ENCODE measurements around the gene ZNF438.
"Not testable (repeated sequence)": the region's sequence is repeated elsewhere in the genome, so short reads cannot be mapped to it uniquely, and the experiment has no call there.

The ZNF438 gene

DNA sequence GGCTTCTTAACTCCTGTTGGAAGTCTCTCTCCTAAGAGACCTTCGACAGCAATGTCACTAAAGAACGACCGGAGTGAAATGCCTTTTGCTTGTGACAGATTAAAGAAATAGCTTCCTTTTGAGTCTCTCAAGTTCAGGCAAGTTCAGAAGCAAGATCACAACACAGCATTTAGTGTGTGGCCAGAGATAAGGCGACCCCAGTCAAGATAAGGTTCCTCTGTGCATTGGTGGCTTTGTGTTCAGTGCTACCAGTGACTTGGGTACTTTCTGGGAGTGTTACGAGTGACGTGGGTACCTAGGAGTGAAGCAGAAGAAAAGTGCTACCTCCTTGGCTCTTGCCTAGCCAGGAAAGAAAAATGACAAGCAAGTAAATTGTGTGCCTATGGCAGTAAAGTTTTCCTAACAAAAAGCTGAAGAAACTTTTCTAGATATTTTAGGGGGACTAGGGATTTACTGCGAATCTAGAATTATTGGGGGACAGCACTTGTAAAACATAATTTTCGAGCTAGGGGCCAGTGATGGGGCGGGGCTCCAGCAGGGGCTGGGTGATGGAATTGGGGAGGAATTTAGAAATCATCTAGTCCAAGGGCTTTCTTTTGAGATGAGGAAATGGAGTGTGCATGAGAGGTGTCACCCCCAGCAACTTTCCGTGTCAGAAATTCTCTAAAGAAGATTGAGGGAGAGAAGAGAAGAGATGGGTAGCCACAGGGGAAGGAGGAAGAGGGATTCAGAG lies 210.2 kb downstream of the ZNF438 start:
- no peak for DNase-seq

DNA sequence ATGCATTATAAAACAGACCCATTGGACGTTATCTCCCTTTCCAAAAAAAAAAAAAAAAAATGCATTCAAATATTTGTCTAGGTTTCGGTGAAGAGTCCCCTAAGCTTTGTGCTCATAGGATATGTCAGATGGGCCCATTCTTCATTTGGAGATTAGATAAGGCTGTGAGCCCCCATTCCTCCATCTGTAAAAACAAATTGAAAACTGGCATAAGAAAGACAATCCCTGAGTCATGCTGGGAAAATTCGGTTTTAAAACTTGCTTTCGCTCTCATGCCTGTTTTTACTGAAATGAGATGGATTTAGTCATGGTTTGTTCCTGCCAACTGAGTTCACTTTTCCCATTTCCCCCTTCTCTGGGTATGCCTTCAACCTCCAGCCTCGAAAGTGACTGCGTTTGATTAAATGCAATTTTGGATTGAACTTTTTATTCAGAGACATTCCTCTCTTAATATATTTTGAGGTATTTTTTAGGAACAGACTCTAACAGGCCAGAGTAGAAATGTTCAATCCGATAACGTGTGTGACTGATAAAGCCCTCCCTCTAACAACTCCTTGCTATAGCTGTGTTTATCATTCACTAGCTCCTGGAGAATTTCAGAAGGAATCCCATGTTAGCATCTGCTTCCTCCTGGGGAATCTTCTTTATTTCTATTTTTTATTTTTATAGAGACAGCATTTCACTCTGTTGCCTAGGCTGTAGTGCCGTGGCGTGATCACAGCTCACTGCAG lies 211.2 kb downstream of the ZNF438 start:
- DNase-seq, result no peak

DNA sequence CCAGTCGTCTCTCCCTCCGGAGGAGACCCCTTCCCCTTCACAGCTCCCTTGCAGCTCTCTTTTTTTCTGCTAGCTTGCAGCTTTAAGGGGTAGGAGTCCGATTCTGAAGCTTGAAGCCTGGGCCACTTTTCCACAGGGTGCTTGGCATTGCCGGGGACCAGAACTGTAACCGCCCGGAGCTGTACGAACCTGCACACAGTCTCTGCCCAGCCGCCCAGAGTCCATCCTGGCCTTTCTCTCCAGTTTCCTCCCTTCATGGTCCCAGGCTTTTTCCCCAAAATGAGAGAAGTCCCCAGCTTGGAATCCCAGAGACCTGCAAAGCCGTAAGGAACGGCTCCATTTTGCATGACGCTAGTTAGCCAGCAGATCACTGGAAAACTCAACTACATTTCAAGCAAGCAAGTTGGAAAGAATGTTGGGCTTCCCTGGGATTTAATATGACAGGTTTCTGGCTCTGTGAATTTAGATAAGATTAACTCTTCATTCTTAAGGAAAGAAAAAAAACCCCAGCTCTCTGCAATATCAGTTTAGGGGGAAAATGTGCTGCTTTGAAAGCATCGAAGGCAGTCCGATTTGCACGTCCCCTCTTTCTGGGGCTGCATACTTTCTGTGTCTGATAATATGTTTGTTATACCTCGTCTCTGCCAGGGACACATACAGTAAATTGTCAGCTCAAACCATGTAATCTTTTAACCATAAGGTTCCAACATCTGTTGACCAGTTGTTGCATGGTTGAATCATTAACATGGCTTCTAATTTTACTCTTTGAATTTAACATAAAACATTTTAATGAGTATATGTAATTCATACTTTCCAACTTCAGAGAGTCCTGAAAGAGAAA lies 212.1 kb downstream of the ZNF438 start:
- DNase-seq, result no peak

DNA sequence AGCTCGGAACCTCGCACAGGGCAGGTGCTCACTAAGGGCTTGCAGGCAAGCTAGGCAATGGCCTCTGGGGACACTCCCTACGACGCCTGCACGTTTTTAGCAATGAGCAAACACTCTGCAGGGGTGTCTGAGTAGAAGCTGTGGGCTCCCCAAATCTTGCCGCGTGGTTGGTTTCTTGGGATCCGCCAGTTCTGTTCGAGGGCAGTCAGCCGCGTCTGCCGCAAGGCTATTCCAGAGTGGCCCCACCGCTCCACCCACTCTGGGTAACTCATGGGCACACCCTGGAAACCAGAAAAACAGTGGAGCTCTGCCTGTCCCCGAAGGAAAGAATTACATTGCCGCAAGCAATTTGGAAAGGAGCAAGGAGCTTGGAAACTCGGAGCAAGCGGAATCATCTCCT lies 212.8 kb downstream of the ZNF438 start:
- no peak for DNase-seq

DNA sequence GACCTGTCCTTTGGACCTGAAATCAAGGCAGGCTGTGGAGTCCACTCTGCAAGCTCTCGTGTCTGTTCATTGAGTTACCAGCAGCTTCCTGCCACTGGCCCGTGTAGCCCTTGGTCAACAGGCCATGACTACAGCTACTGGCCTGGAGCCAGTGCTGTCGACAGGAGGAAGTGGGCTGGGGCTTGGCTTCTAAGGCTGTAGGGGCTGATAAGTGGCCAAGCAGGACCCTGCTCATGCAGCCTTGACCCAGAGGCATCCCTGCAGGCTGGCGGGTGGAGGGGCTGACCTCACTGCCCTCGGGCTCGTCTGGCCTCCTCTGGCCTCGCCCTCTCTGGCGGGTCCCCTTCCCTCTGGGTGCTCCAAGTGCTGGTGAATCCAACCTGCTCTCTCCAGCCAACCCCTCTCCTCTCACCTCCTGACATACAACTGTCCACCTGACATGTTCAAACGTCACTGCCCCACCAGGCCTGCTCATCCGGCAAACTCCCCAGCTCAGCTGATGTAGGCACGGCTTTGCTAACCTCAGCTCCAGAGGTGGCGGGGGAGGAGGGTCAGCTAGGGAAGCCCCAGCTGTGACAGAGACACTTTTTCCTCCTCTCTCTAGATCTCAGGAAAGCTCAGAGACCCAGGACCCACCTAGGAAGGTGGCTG lies 213.5 kb downstream of the ZNF438 start:
- DNase-seq, result no peak

DNA sequence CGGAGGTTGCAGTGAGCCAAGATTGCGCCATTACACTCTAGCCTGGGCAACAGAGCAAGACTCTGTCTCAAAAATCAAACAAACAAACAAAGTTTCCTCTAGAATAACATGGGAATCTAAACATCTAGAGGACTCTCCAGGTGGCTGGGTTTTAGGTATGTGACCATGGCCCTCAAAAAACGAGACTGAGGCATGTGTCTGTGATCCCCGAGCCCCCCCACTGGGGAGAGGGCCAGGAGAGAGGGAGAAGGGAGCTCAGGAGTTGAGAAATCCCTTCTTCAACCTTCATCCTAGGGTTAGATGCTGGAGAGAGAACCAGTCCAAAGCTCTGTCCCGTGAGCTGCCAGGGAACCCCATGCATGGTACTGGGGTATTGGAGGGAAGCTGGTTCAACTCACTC lies 214.1 kb downstream of the ZNF438 start:
- DNase-seq, result no peak

DNA sequence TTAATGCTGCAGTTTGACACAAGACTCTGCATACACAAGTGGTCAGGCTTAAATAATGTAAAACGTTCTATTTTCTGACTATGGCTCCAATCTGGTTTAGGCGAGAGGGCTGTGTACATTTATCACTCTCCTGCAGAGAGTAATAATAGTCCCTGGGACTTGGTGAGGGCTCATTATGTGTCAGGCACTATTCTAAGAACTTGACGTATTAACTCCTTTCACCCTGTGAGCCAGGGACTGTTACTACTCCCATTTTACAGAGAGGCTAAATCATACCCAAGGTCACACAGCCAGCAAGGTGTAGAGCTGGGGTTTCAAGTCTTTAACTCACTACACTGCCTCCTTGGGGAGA lies 214.9 kb downstream of the ZNF438 start:
- no peak for DNase-seq

DNA sequence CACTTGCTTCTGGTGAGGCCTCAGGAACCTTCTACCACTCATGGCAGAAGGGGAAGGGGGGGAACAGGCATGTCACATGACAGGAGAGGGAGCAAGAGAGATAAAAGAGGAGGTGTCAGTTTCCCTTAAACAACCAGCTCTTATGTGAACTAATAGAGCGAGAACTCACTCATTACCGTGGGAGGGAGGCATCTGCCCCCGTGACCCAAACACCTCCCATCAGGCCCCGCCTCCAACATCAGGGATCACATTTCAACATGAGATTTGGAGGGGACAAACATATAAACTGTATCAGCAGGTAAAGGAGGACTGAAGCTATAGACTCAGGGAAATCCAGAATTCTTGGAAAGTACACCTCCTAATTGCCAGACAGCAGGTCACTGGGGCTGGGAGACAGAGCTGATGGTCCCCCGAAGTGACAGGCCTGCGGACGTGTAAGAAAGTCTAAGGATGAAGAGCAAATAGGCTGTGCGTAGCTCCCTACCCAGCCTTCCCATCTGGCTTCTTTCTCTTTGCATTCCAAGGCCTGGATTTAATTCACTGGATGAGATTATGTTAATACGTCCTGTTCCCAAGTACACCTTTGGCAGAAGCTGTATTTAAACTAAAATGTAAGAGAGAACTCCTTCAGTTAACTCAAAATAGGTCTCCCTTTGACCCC lies 215.4 kb downstream of the ZNF438 start:
- no peak for DNase-seq

DNA sequence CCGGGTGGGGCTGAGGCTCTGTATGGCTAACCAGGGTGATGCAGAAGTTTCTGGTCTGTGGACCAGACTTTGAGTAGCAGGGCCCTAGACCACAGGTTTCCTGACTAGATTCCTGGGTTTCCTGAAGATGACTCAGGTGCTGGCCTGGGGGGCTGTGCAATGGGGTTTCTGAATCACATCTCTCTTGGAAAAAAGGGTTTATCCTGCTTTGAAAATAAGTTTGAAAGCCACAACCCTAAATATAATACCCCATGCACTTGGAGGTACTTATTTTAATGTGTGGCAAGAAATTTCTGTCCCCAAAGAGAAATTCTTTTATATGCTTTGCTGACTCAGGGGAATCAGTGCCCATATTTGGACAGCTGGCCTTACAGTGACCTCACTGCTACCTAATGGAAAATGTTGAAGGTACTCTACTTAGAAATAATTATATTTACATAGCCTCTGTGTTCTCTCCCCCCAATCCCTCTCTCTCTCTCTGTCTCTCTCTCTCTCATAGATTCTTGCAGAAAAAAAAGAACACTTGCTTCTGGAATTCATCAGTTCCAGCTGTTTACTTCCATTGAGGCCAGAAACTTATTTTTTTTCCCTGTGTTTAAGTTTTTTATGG lies 217.7 kb downstream of the ZNF438 start:
- DNase-seq, result no peak

DNA sequence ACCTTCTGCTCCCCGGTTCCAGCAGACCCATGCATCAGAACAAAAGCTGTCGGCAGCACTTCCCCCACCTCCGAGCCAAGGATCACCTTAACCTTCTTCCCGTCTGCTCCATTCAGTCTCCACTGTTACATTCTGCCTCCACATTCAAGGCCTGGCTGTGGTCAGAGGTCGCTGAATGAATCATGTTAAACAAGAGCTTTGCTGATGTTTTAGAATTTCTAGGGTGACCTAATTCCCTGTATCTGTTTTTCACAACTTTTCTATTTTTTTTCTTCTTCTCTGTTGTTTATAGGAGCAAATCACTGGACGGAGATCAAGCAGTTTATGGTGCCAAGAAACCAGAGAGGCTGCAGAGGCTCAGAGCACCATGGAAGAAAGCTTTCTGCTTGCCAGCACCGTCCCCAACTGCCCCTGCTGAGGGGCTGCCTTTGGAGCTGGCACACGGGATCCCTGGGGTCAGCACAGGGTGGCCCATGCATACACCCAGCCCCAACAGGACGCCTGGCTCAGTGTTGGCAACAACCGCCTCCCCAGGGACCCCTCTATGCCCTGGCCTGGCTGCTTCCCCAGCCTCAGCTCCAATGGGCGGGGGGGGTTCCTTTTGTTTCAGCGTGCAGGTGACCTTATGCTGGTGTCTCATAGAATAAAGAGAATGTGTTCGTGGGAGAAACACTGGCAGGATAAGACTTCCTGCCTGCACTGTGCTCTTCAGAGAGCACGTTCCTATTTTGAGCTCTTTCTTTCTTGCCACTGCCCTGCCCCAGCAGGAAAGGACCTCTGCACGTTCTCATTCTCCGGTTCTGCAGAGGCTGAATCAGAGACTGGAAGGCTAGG lies 219.4 kb downstream of the ZNF438 start:
- no peak for DNase-seq

DNA sequence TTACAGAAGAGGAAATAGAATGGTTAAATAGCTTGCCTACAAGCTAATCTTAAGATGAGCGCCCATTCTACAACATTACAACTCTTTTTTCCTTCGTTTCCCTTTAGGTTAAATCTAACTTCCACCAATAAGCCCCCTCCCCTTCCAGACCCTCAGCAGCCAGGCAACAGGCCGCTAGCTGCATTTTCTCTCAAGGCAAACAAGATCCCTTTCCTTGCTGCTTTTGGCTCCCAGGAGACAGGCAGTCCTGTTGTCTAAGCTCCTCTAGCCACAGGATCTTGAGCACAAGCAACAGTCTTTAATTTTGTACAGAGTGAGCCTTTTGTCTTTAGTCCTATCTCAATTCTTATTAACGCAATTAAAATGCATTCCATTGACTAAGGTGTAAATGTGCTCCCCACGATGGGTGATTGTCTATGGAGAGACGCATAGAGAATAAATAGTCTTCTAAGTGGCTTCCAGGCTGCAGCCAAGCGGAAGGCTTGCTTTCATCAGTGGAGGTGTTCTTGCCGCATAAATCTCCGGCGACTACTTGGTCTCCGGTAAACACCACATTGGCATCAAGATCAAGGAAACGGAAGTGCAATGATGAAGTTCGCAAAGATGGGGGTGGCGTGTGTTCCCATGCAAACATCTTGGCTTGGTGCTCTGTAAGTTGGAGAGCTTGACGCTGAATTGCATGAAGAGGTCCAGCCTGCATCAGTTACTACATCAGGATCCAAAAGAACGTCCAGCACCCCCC lies 220.2 kb downstream of the ZNF438 start:
- no peak for DNase-seq

DNA sequence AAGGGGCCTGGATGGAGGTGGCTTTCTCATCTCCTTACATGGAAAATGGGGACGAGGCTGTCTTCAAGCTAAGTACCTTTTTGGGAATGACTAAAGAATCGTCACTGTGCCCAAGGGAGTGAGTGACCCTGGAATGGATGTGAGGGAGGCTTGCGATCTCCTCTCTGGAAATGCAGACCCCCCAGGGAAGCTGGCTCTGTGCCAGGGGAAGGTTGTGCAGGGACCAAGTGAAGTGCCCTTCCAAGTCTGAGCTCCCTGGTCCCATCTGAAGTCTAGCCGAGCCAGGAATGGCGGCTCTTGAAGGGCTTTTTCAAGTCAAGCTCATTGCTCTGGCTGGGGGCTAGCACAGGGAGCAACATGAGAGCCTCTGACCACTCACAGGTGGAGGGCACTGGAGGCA lies 221.2 kb downstream of the ZNF438 start:
- DNase-seq, result no peak

DNA sequence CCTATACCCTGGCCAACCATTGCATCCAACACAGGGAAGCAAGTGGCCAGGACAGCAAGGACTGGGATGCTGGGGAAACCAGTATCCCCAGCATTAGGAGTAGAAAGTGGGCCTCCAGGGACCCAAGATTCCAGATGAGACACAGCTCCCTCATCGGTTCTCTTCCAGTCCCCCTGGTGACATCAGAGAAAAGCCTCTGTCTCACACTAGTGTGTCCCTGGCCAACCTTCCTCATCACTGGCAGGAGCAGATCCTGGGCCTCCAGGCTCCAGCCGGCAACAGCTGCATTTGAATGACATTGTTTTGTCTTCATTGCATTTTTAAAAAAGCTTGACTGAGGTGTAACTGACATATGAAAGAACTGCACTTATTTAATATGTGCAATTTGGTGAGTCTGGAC lies 224.8 kb downstream of the ZNF438 start:
- no peak for DNase-seq

DNA sequence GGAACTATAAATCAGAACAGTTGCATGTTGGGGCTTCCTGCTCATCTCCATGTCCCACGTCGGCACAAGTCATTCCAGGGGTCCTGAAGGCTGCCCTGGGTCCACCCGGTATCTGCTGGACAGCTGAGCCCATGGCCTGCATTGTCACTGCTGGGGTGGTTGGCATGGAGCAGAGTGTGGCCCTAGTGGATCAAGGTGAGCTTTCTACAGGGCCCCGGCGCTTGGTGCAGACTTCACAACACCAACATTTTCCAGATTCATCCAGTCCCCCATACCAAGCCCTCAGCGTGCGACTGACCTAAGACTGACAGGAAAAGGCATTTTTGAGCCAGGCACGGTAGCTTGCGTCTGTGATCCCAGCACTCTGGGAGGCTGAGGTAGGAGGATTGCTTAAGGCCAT lies 226.6 kb downstream of the ZNF438 start:
- no peak for DNase-seq

DNA sequence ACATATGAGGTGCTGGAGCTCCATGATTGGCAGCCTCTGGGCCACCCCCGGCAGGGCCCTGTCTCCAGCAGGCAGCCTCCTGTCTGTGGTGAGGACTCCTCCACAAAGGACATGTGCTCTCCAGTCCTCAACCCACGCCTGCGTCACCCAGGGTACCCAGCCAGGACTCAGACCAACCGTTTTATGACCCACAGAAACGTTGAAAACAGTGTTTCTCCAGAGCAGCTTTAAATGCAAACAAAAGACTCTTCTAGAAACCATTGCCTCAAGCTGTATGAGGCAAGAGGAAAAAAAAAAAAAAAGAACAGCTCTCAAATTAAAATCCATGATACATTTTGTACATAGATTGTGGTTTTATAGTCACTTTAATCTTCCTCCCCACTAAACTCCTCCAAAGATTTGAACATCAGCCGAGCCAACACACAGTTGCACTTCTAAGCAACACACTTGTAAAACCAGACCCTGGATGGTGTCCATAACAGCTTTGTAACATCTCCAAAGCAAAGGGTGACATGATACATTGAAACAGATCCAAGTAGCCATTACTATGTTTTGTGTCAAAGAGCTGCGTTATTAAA lies 227.1 kb downstream of the ZNF438 start:
- no peak for DNase-seq

DNA sequence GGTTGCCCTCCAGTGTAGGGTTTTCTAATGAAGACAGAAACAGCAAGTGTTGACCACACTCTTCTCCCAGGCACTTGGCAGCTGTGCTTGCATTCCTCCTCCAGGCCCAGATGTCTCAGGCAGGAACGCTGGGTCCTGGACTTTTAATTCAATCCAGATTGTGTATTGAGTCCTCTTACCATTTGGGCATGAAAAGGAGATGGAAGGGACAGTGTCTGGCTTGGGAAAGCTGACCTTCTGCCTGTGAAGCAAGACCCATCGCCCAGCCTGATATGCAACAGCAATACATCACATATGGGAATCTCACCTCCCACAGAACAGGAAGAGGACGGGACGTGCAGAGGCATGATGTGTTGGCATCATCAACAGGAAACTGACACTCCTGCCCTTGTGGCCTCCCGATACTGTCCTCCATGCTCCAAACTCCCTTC lies 227.8 kb downstream of the ZNF438 start:
- DNase-seq, result no peak

DNA sequence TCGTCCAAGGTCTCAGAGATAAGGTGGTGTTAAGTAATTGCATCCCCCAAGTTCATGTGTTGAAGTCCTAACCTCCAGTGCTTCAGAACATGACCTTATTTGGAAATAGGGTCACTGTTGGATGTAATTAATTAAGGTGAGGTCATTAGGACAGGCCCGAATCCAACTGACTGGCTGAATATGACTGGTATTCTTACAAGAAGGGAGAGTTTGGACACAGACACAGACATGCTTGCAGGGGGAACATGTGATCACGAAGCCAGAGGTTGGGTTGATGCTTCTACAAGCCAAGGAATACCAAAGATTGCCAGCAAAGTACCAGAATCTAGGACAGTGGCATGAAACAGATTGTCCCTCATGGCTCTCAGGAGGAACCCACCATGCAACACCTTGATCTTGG lies 228.6 kb downstream of the ZNF438 start:
- no peak for DNase-seq

DNA sequence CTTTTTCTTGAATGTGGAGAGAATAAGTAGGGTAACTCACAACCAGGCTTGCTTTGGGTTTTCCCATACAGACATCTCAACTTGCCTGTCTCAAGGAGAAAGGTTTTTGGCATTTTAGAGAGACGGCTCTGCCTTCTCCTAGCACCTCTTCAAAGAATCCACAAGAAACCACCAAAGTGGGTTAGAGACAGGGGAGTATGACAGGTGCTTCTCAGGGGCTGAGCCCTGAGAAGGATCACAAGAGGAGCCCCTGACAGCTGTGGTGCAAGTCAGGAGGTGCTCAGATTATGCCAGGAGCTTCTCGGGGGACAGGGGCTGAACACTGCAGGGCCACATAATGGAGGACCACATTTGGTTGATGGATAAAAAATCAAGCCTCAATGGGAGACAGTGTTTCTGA lies 231.3 kb downstream of the ZNF438 start:
- DNase-seq, result no peak

DNA sequence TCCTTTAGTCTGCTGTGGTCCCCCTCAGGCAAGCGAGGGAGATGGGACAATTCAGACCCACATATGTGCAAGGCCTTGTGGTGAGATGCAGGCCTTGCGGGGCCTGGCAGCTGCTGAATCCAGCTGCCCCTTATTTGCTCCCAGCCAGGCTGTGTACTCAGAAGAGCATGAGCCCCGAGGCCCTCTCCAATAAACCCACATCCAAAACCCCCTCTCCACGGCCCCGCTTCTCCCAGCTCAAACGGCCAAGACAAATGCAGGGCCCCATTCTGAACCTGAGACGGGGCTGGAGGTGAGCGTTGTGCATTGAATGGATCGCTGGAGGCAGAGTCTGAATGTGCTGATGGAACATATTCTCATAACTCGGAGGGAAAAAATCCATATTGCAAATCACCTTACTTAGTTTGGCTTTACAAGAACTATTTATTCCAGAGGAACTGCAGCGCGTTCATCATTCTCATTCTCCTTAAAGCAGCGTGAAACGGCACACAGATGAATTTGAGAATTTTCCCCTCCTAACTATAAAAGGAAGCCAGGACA lies 232.9 kb downstream of the ZNF438 start:
- DNase-seq, result no peak

DNA sequence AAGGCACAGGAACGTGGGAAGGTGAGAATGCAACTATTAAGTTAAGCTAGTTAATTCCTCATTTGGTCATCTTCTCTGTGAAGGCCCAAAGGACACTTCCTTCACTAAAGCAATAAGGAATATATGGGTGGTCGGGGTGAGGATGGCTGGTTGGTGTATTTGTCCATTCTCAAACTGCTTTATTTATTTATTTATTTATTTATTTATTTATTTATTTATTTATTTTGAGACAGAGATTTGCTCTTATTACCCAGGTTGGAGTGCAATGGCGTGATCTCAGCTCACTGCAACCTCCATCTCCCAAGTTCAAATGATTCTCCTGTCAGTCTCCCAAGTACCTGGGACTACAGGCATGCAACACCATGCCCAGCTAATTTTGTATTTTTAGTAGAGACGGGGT lies 236.6 kb downstream of the ZNF438 start:
- DNase-seq, result not testable (repeated sequence)

All from NCI-H345 (cell line).